ENCODE measurements around the gene IPO13. TPM values are rescaled to one million over a fixed set of nuclear protein-coding genes. Genes with fewer than 3 reads are reported as not detected.

Gene IPO13
- total and polyA plus RNA-seq, 10 of the 15 experiments (the other 5 are each of a cell fraction or from before 2014, with no cell fraction given): 7.1 to 26.6 (median 15.9) TPM

GRCh38 chr1:43934986-43935324 lies 11.8 kb upstream of the IPO13 start:
- no peak overlapping the region for H3K4me3 ChIP-seq
- RAD21 ChIA-PET (ENCODE audit: unreplicated experiment): interaction anchor here (0.6 to 13.3 kb wide), 53 partner anchors 10 to 708 kb away, joined by 3 to 587 read pairs (median 4); partner anchors contain the start of genes ATP6V0B, IPO13, KDM4A and PTPRF
- H3K4me1 ChIP-seq (ENCODE audit: control insufficient read depth, insufficient read depth, low read length): peaks cover 11% of the 10 kb centered on the region
- SMC1A ChIA-PET (ENCODE audit: uncharacterized antibody, unreplicated experiment): interaction anchor here (0.6 to 8.7 kb wide), 52 partner anchors 9 to 708 kb away, joined by 3 to 481 read pairs (median 5); partner anchors contain the start of genes IPO13 and KDM4A
- intact Hi-C loops (cut with micrococcal nuclease; ENCODE audit: unreplicated experiment) (loop anchor here (1.0 to 5.0 kb wide), 3 partner anchors 98 to 406 kb away; no protein-coding TSS in a partner anchor), in situ Hi-C loops (cut with MboI) (loop anchor here (5.0 kb wide), 2 partner anchors 173 to 408 kb away; no protein-coding TSS in a partner anchor)
- POLR2A ChIA-PET: interaction anchor here (0.6 to 1.9 kb wide), 6 partner anchors 10 to 284 kb away, joined by 3 to 24 read pairs (median 6); no protein-coding TSS in a partner anchor
- no peak for ATAC-seq
- TF ChIP-seq SUPT20H (IDR thresholded peaks at IDR 0.05; ENCODE audit: borderline replicate concordance, control insufficient read depth, low read depth, low read length): no peak
- TF ChIP-seq RUNX3 (IDR thresholded peaks at IDR 0.05; ENCODE audit: low read length): peak; percentile 0; the same call in 1 of the 2 replicates
- H3K27ac ChIP-seq (ENCODE audit: control insufficient read depth, insufficient read depth): no peak overlapping the region
- no peaks in the 10 kb centered on the region for H3K79me2 ChIP-seq (ENCODE audit: control insufficient read depth, insufficient read depth, low read length)
- DNase-seq (ENCODE audit: low read depth, low spot score): no peak
- H4K20me1 ChIP-seq (ENCODE audit: control insufficient read depth, insufficient read depth): no peaks in the 10 kb centered on the region
- no peak for FAIRE-seq
- no TSS peak for BruUV-seq (replicated peaks)
- H3K9ac ChIP-seq (ENCODE audit: control insufficient read depth, insufficient read depth, low read length): no peak overlapping the region
- no peaks in the 10 kb centered on the region for H3K9me3 ChIP-seq (replicated peaks; ENCODE audit: control insufficient read depth, insufficient read depth, low read length)
- 36% methylated on average over 5 of the region's 5 CpGs for WGBS (ENCODE audit: insufficient coverage, insufficient replicate concordance, low lambda C conversion rate, missing lambda C conversion rate)
- CTCF ChIA-PET: interaction anchor here (0.6 to 19.3 kb wide), 97 partner anchors 11 to 882 kb away, joined by 3 to 1117 read pairs (median 5); partner anchors contain the start of genes IPO13, KDM4A and ST3GAL3
- H3K36me3 ChIP-seq (ENCODE audit: control insufficient read depth in 2 of 2, insufficient read depth in 2 of 2, low read length in 1 of 2): no peaks in the 10 kb centered on the region
- H2AFZ ChIP-seq (ENCODE audit: control insufficient read depth, low read depth, low read length): no peak overlapping the region
- no peaks in the 10 kb centered on the region for H3K27me3 ChIP-seq (replicated peaks in 1 of 2; ENCODE audit: control insufficient read depth in 2 of 2, insufficient read depth in 2 of 2, low read length in 1 of 2)
- H3K4me2 ChIP-seq (ENCODE audit: control insufficient read depth, insufficient read depth): no peak overlapping the region

GRCh38 chr1:43935711-43936427 lies 10.9 kb upstream of the IPO13 start:
- Histone ChIP-seq H4K20me1 (ENCODE audit: control insufficient read depth, insufficient read depth) (no peaks in the 10 kb centered on the region), H3K4me1 (ENCODE audit: control insufficient read depth, insufficient read depth, low read length) (peaks cover 11% of the 10 kb centered on the region), H2AFZ (ENCODE audit: control insufficient read depth, low read depth, low read length) (no peak overlapping the region; the same call in 1 of the 2 replicates), H3K9ac (ENCODE audit: control insufficient read depth, insufficient read depth, low read length) (no peak overlapping the region; the same call in 1 of the 2 replicates), H3K4me2 (ENCODE audit: control insufficient read depth, insufficient read depth) (peak overlapping the region; percentile 59), H3K79me2 (ENCODE audit: control insufficient read depth, insufficient read depth, low read length) (no peaks in the 10 kb centered on the region), H3K36me3 (ENCODE audit: control insufficient read depth in 2 of 2, insufficient read depth in 2 of 2, low read length in 1 of 2) (no peaks in the 10 kb centered on the region), H3K27me3 (replicated peaks in 1 of 2; ENCODE audit: control insufficient read depth in 2 of 2, insufficient read depth in 2 of 2, low read length in 1 of 2) (no peaks in the 10 kb centered on the region), H3K9me3 (replicated peaks; ENCODE audit: control insufficient read depth, insufficient read depth, low read length) (no peaks in the 10 kb centered on the region), H3K4me3 (peak overlapping the region; percentile 47; the same call in 1 of the 2 replicates), H3K27ac (ENCODE audit: control insufficient read depth, insufficient read depth) (no peak overlapping the region)
- CTCF ChIA-PET: interaction anchor here (0.7 to 19.3 kb wide), 51 partner anchors 10 to 883 kb away, joined by 3 to 1117 read pairs (median 6); partner anchors contain the start of genes IPO13, KDM4A and ST3GAL3
- ATAC-seq (no peak), DNase-seq (ENCODE audit: low read depth, low spot score) (no peak), FAIRE-seq (no peak)
- SMC1A ChIA-PET (ENCODE audit: uncharacterized antibody, unreplicated experiment): interaction anchor here (0.7 to 8.7 kb wide), 33 partner anchors 9 to 709 kb away, joined by 3 to 481 read pairs (median 5); partner anchors contain the start of genes IPO13 and KDM4A
- in situ Hi-C loops (cut with MboI): loop anchor here (5.0 kb wide), 1 partner anchor 409 kb away; no protein-coding TSS in a partner anchor
- RAD21 ChIA-PET (ENCODE audit: unreplicated experiment): interaction anchor here (0.9 to 13.3 kb wide), 26 partner anchors 9 to 697 kb away, joined by 3 to 587 read pairs (median 6); partner anchors contain the start of genes ATP6V0B, IPO13, KDM4A and PTPRF
- BruUV-seq (replicated peaks): no TSS peak
- intact Hi-C loops (cut with micrococcal nuclease; ENCODE audit: unreplicated experiment): loop anchor here (2.0 kb wide), 1 partner anchor 407 kb away; no protein-coding TSS in a partner anchor
- POLR2A ChIA-PET: interaction anchor here (0.6 to 1.9 kb wide), 6 partner anchors 9 to 172 kb away, joined by 3 to 24 read pairs (median 7); no protein-coding TSS in a partner anchor
- 57% methylated on average over 11 of the region's 48 CpGs for WGBS (ENCODE audit: insufficient coverage, insufficient replicate concordance, low lambda C conversion rate, missing lambda C conversion rate)
- TF ChIP-seq SUPT20H (IDR thresholded peaks at IDR 0.05; ENCODE audit: borderline replicate concordance, control insufficient read depth, low read depth, low read length): no peak
- no peak for TF ChIP-seq SP1 (IDR thresholded peaks at IDR 0.05; ENCODE audit: low read depth, low read length)
- TF ChIP-seq NR2C1 (IDR thresholded peaks at IDR 0.05): no peak
- no peak for TF ChIP-seq CTCF (IDR thresholded peaks at IDR 0.05 in 2 of 3, conservative IDR thresholded peaks at IDR 0.05 in 1 of 3; ENCODE audit: control insufficient read depth in 2 of 3, extremely low read depth in 1 of 3, insufficient read depth in 1 of 3, low read depth in 3 of 3, low read length in 3 of 3)
- no peak for TF ChIP-seq SMARCA5 (IDR thresholded peaks at IDR 0.05)
- no peak for TF ChIP-seq BHLHE40 (IDR thresholded peaks at IDR 0.05; ENCODE audit: borderline replicate concordance in 1 of 2, low read depth in 2 of 2, low read length in 1 of 2)
- TF ChIP-seq CHD1 (IDR thresholded peaks at IDR 0.05; ENCODE audit: low read depth, low read length): no peak
- TF ChIP-seq CREB1 (IDR thresholded peaks at IDR 0.05; ENCODE audit: low read depth): no peak
- no peak for TF ChIP-seq IRF3 (IDR thresholded peaks at IDR 0.05)
- no peak for TF ChIP-seq KLF5 (IDR thresholded peaks at IDR 0.05; ENCODE audit: partially characterized antibody)

Measured in GM12878 (cell line).